Measurements from ENCODE around the gene C1QB.

C1QB gene

DNA sequence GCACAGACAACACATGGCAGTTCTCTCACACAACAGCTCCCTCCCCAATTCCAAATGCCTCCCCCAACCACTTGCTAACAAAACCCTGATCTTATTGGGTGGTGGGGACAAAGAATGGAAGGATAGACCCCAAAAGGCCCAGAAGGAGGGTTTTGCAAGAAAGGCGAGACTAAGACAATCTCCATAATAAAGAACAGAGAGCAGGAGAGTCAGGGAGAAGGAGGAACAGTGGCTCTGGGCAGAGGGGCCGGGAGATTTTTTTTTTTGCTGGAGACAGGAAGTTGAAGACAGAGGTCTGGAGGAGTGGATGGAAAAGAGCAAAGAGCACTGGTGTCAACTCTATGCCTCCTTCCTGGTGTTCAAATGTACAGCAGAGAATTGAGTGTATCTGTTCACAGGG is 23.1 kb upstream of the C1QB start:
- no peak for DNase-seq (ENCODE audit: low read depth)
- TF ChIP-seq, protein P1, sequence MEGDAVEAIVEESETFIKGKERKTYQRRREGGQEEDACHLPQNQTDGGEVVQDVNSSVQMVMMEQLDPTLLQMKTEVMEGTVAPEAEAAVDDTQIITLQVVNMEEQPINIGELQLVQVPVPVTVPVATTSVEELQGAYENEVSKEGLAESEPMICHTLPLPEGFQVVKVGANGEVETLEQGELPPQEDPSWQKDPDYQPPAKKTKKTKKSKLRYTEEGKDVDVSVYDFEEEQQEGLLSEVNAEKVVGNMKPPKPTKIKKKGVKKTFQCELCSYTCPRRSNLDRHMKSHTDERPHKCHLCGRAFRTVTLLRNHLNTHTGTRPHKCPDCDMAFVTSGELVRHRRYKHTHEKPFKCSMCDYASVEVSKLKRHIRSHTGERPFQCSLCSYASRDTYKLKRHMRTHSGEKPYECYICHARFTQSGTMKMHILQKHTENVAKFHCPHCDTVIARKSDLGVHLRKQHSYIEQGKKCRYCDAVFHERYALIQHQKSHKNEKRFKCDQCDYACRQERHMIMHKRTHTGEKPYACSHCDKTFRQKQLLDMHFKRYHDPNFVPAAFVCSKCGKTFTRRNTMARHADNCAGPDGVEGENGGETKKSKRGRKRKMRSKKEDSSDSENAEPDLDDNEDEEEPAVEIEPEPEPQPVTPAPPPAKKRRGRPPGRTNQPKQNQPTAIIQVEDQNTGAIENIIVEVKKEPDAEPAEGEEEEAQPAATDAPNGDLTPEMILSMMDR (IDR thresholded peaks at IDR 0.05; ENCODE audit: insufficient read depth, low read depth, low read length, missing control alignments): no peak

DNA sequence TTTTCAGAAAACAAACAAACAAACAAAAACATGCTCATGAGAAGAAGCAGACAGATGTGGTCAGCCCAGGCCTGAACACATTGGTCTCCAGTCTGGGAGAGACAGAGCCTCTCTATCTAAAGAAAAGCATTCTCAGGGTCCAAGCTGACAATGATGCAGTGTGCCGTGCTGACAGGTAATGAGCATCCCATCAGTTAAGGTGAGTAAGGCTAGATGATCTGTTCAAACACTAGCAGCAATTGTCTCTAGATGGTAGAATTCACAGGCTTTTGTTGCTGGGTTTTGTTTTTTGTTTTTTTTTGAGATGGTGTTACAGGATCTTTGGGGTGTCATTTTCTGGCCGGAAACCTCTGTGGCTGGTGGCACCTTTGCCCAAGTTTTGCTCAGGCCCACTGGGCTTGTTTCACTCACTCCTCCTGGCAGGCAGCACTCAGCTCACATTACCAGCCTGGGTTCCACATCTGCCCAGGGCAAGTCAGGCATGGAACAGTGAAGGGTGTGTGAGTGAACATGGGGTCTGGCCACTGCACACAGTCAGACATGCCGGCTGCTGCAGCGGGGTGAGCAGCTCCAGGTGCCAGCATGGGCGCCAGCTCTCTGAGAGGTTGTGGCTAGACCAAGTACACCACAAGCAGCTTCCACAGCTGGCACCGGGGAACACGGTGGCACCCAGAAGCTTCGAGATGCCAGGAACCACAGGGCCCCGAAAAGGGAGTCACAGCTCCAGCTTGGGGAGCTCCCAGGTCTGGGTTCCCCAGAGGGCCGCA is 19.2 kb upstream of the C1QB start:
- no peak overlapping the region for H3K4me3 ChIP-seq (ENCODE audit: low read length)
- TF ChIP-seq, protein P1 (IDR thresholded peaks at IDR 0.05; ENCODE audit: insufficient read depth, low read depth, low read length, missing control alignments): no peak
- no peak for DNase-seq (ENCODE audit: low read depth)

More for the DNA sequence above, 23.1 kb upstream of the C1QB start:
- H3K4me3 ChIP-seq (ENCODE audit: low read length): no peak overlapping the region

DNA sequence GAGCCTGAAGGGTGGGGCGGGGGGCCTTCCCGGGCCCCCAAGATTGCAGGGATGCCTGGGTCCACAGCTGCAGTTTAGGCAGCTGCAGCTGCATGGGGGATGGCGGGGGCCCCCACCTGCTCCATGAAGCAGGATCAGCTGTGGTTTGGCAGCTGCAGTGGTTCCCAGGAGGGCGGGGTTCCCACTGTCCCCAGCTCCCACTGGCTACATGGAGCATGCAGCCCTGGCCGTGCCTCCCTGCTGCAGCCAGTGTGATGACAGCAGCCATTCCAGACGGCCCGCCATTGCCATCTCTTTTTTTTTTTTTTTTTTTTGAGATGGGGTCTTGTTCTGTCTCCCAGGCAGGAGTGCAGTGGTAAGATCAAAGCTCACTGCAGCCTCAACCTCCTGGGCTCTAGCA is 17.6 kb upstream of the C1QB start:
- no peak overlapping the region for H3K4me3 ChIP-seq (ENCODE audit: low read length)
- no peak for DNase-seq (ENCODE audit: low read depth)
- TF ChIP-seq, protein P1 (IDR thresholded peaks at IDR 0.05; ENCODE audit: insufficient read depth, low read depth, low read length, missing control alignments): no peak

DNA sequence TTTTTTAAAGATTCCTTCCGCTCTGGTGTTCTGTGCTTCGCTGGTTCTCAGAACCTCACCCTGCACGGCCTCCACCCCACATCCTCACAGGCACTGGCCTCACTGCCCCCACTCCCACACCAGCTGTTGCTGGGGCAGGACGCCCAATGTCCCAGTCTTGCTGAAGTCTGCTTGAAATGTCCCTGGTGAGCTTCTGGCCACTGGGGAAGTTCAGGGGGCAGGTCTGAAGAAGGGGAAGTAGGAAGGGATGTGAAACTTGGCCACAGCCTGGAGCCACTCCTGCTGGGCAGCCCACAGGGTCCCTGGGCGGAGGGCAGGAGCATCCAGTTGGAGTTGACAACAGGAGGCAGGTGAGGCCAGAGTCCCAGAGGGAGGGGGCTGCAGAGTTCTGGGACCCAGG is 16.7 kb upstream of the C1QB start, which contains the start of gene C1QA:
TSS of gene C1QA (plus strand) at position 276 of the 400 bp plus-strand sequence. CDS start 989 bp downstream, outside the sequence.
- TF ChIP-seq, protein P1 (IDR thresholded peaks at IDR 0.05; ENCODE audit: insufficient read depth, low read depth, low read length, missing control alignments): no peak
- no peak within 1 kb of the TSS for H3K4me3 ChIP-seq (ENCODE audit: low read length)
- no peak for DNase-seq (ENCODE audit: low read depth)

DNA sequence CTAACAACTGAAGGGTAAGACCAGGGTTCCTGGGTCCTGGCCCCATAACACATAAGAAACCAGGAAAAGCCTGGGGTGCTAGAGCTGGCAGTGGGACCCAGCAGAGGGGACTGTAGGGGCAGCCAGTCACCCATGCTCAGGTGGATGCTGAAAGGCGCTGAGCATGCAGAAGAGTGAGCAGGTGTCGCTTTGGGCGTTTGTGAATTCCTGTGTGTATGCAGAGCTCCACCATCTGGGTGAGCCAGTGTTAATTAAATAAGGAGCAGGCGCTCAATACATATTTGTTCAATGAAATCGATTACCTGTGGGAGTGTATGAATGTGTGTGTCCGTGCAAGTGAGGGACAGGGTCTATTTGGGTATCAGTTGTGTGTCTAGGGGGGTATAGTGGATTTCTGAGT is 16.1 kb upstream of the C1QB start:
- TF ChIP-seq, protein P1 (IDR thresholded peaks at IDR 0.05; ENCODE audit: insufficient read depth, low read depth, low read length, missing control alignments): no peak
- no peak overlapping the region for H3K4me3 ChIP-seq (ENCODE audit: low read length)

DNA sequence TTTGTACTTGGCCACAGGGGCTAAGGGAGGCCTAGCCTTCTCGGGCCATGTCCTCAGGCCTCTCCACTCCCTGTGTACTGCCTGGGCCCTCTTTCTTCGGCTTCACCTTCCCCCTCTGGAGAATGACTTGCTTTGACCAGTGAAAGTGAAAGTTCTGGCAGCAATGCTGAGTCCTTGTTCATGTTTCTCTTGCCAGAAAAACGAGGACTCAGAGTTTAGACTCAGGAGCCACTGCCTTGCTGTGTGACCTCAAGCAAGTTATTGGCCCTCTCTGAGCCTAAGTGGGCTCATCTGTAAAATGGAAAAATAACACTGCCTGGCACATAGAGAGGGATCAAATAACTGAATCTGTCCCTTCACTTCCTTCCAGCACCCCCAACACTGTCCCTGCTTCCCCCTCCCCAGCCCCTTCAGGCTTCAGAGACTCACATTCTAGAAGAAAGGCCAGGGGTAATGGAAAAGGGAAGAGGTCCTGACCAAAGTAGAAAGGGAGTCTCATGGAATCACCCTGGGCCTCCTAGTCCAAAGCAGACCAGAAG is 15.1 kb upstream of the C1QB start:
- DNase-seq (ENCODE audit: low read depth): no peak
- TF ChIP-seq, protein P1 (IDR thresholded peaks at IDR 0.05; ENCODE audit: insufficient read depth, low read depth, low read length, missing control alignments): no peak
- H3K4me3 ChIP-seq (ENCODE audit: low read length): no peak overlapping the region

More for the DNA sequence above, 16.1 kb upstream of the C1QB start:
- DNase-seq (ENCODE audit: low read depth): no peak

Measured in epithelial cell of esophagus (primary cell).